ENCODE results near the gene PDE4B.

- TF ChIP-seq EP300 (IDR thresholded peaks at IDR 0.05) (no peak), POLR2A (IDR thresholded peaks at IDR 0.05; ENCODE audit: low read depth) (no peak), CTCF (IDR thresholded peaks at IDR 0.05) (no peak), POLR2AphosphoS5 (IDR thresholded peaks at IDR 0.05) (no peak)
Measured at GRCh38 chr1:66384258-66384921, 591.7 kb downstream of the PDE4B start.

Measured in esophagus muscularis mucosa (tissue), 4 donors.